HG03280 (cell line): ENCODE results near the gene ZNF217.
"Not testable (repeated sequence)": the region's sequence is repeated elsewhere in the genome, so short reads cannot be mapped to it uniquely, and the experiment has no call there.

Experiments
- ATAC-seq: cut with Tn5 transposase; IDR thresholded peaks from one replicate; pipeline ENCODE4 v1.9.1; 2021; ENCODE audit warnings: mild to moderate bottlenecking, moderate library complexity; ENCODE audit not compliant: unreplicated experiment

ZNF217 gene

GRCh38 chr20:53569606-53570307, 23.9 kb downstream of the ZNF217 start:
- ATAC-seq: no peak

- ATAC-seq: no peak
These were observed 24.6 kb downstream of the ZNF217 start for GRCh38 chr20:53569005-53569404.

DNA sequence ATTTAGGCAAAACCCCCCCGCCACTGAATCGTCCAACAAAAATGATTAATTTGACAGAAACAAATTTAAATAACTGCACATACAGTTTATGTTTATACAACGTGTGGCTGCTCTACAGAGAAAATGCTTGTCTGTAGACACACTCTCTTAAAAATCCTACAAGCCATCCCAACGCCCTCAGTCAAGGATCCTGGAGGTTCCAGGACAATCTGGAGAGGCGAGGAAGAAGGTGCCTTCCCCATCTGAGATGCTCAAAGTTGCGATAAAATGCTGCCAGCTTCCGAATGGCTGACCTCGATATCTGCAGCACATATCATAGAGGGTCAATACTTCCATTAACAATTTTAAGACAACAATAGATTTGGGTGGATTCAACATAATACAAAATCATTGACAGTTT, 25.3 kb downstream of the ZNF217 start:
- ATAC-seq: no peak

GRCh38 chr20:53567379-53567917, 26.2 kb downstream of the ZNF217 start:
- ATAC-seq: no peak

DNA sequence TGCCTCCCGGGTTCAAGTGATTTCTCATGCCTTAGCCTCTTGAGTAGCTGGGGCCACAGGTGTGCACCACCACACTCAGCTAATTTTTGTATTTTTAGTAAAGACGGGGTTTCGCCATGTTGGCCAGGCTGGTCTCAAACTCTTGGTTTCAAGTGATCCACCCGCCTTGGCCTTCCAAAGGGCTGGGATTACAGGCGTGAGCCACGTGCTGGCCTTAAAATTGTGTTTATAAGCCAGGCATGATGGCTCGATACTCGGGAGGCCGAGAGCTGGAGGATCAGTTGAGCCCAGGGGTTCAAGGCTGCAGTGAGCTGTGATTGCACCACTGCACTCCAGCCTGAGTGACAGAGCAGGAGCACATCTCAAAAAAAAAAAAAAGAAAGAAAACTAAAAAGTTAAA, 27.0 kb downstream of the ZNF217 start:
- not testable (repeated sequence) for ATAC-seq

GRCh38 chr20:53565254-53565653, 28.4 kb downstream of the ZNF217 start:
- ATAC-seq: no peak

DNA sequence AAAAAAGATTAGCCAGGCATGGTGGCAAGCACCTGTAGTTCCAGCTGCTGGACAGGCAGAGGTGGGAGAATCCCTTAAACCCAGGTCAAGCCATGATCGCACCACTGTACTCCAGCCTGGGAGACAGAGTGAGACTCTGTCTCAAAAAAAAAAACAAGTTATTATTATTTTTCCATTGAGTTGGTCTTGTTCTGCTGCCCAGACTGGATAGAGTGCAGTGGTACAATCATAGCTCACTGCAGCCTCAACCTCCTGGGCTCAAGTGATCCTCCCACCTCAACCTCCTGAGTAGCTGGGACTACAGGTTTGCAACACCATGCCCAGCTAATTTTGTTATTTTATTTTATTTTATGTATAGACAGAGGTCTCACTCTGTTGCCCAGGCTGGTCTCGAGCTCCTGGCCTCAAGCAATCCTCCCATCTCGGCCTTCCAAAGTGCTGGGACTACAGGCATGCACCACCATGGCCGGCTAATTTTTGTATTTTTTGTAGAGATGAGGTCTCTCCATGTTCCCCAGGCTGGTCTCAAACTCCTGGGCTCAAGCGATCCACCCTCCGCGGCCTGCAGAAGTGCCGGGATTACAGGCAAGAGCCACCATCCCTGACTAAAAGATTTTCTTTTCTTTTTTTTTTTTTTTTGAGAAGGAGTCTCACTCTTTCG, 31.4 kb downstream of the ZNF217 start:
- not testable (repeated sequence) for ATAC-seq

DNA sequence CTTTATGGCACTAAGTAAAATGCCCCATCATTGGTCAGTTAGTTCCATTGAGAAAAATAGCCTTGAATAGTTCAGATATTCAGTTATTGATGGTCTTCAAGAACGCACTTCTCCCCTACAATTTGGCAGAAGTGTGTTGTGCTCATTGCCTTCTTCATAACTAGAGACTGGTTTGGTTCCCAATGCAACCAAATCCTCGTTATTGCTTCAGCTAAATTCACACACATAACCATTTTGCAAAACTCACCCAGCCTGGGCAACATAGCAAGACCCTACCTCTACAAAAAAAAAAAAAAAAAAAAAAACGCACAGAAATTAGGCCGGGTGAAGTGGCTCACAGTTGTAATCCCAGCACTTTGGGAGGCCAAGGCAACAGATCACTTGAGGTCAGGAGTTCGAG, 32.1 kb downstream of the ZNF217 start:
- ATAC-seq: no peak

DNA sequence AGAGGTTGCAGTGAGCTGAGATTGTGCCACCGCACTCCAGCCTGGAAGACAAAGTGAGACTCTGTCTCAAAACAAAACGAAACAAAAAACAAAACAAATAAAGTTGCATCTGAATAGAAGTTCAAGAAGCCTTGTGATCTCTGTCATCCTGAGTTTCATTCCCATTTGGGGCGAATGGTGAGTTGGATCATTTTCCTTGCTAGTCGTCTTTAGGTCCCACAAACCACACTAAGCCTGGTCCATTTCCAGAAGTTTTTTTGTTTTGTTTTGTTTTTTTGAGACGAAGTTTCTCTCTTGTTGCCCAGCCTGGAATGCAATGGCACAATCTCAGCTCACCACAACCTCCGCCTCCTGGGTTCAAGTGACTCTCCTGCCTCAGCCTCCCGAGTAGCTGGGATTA, 33.8 kb downstream of the ZNF217 start:
- no peak for ATAC-seq

GRCh38 chr20:53557130-53557529, 36.5 kb downstream of the ZNF217 start:
- ATAC-seq: no peak

DNA sequence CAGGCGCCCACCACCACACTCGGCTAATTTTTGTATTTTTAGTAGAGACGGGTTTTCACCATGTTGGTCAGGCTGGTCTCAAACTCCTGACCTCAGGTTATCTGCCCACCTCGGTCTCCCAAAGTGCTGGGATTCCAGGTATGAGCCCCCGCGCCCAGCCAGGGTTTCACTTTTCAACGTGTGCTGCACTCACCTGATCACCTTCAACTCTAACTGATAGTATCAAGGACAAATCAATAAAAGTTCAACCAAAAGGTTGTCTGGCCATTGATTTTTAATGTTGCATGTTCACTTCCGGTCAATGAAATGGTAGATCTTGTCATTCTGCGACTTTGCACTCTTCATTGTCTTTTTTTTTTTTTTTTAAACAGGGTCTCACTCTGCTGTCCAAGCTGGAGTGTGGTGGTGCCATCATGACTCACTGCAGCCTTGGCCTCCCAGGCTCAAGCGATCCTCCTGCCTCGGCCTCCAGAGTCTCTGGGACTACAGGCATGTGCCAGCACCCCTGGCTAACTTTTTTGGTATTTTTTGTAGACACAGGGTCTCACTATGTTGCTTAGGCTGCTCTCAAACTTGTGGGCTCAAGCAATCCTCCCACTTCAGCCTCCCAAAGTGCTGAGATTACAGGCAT, 37.3 kb downstream of the ZNF217 start:
- no peak for ATAC-seq

DNA sequence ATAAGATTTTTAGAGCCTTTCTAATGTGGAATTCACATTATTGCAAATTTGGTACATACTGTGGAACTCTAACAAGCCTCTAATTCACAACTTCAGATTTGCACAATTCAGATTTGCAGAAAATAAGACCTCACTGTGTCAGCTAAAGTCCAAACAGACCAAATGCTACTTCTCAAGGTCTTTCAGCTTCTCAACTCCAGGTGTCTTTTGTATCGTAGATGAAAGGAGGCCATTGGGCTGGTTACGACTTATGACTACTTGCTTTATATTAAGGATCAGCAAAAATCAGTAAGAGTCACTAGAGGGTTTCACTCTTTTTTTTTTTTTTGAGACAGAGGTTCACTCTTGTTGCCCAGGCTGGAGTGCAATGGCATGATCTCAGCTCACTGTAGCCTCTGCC, 37.8 kb downstream of the ZNF217 start:
- no peak for ATAC-seq

GRCh38 chr20:53555081-53555480, 38.6 kb downstream of the ZNF217 start:
- ATAC-seq: no peak

DNA sequence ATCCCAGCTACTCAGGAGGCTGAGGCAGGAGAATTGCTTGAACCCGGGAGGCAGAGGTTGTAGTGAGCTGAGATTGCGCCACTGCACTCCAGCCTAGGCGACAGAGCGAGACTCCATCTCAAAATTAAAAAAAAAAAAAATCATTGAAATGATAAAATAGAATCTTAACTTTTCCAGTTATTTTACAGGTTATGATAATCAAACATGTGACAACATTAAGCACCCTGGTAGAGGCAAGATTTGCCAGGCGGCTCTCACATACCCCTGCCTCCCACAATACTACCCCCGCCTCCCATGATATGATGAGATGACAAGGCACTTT, 41.1 kb downstream of the ZNF217 start:
- not testable (repeated sequence) for ATAC-seq

DNA sequence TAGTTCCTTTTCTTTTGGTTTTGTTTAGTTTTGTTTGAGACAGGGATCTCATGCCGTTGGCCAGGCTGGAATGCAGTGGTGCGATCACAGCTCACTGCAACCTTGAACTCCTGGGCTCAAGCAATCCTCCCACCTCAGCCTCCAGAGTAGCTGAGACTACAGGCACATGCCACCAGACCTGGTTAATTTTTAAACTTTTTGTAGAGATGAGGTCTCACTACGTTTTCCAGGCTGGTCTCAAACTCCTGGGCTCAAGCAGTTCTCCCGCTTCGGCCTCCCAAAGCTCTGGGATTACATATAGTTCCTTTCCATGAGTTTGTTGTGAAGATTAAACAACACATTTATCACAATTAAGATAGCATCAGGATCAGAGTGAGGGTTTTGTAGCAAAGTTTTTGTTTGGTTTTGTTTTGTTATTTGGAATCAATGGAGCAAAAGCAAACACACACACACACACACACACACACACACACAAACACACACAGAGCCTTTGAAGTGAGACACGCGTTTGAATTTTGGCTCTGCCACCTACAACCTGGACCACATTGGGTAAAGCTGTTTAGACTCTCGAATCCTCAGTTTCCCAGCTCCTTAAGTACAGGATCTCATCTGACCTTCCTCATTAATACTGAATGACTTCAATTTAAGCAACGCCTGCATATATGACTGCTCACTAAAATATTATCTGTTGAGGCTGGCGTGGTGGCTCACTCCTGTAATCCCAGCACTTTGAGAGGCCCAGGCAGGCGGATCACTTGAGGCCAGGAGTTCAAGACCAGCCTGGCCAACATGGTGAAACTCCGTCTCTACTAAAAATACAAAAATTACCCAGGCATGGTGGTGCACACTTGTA, 41.7 kb downstream of the ZNF217 start:
- ATAC-seq: not testable (repeated sequence)

DNA sequence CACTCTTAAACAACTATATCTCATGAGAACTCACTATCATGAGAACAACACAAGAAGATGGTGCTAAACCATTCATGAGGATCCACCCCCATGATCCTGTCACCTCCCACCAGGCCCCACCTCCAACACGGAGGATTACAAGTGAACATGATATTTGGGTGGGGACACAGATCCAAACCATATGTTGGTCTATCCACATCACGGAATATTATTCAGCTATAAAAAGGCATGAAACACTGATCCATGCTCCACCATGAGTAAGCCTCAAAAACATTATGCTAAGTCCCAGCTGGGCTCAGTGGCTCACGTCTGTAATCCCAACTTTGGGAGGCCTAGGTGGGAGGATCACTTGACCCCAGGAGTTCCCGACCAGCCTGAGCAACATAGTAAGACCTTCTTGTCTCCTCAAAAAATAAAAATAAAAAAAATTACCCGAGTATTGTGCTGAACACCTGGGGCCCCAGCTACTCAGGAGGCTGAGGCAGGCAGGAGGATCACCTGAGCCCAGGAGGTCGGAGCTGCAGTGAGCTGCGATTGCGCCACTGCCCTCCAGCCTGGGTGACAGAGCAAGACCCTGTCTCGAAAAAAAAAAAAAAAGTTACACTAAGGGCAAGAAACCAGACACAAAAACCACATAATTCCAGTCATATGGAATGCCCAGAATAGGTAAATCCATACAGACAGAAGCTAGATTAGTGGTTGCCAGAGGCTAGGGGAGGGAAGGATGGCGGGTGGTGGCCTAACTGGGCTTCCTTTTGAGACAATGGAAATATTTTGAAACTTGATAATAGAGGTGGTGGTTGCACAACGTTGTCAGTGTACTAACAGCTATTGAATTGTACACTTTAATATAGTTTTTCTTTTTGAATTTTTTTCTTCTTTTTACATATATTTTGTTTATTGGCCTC, 43.1 kb downstream of the ZNF217 start:
- no peak for ATAC-seq

DNA sequence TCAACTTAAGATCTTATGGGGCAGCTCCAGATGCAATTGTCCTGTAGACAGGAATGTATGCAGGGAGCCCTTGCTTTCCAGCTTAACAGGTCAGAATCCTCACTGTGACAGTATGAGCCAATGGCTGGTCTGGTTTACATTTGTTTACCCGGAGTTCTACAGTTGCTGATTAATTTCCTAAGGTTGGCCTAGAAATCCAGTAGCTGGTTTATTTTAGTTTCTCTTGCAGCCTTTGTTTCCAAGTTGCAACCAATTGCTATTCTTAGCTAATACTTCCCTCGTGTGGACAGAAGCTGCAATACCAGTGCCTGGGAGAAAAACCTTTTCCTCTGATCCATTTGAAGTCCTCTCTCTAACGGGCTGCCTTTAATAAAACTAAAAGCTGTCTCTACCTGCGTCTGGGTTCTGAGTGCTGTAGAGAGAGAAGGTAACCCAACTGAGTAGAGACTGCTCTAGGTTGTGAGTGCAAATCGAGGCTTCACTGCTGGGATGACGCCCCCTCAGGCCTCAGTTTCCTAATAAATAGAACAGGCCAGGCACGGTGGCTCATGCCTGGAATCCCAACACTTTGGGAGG, 45.9 kb downstream of the ZNF217 start:
- ATAC-seq: no peak

DNA sequence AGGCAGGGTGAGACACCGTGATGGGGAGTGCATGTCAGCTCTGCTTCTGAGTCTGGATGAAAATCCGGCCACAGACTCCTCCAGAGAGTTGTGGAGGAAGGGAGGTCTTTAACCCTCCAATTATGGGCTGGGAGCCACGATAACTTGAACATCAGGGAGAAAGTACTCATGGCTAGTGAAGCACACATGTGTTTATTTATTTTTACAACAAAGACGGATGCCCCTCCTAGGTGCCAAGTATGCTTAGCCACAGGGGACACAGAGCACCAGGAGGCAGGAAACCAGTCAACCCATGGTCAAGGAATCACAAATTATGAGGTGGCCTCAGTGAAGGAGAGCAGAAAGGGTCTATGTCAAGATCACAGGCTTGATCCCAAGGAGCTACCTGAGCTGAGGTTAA, 54.1 kb downstream of the ZNF217 start:
- ATAC-seq: no peak

DNA sequence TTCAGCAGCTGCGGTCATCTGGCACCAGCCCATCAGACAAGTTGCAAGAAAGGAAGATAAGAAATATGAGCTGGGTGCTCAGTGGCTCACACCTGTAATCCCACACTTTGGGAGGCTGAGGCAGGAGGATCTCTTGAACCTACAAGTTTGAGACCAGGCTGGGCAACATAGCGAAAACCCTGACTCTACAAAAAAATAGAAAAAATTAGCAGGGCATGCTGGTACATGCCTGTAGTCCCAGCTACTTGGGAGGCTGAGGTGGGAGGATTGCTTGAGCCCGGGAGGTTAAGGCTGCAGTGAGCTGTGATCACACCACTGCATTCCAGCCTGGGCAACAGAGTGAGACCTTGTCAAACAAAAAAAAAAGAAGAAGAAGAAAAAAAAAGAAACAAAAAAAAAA, 57.3 kb downstream of the ZNF217 start:
- ATAC-seq: not testable (repeated sequence)

GRCh38 chr20:53535878-53536277, 57.8 kb downstream of the ZNF217 start:
- no peak for ATAC-seq
